Posterior vena cava (tissue), 2 donors: Measurements from ENCODE around the gene NCAM1. TPM values are rescaled to one million over a fixed set of nuclear protein-coding genes. Genes with fewer than 3 reads are reported as not detected.

Source experiments
- DNase-seq: peaks from one replicate; pipeline ENCODE4 v3.0.0-alpha.2; 2020; ENCODE audit warnings: low spot score
- intact Hi-C, 2 donors: fragments of 100-400 bp; cut with DNase I; formaldehyde crosslinking; loops; one replicate each; pipeline versions ENCODE4 v1.14.1 to v1.14.2; 2022 to 2023
- total RNA-seq, 2 donors: library from RNA; stranded (reverse); fragmentation: NEBNext Ultra II Directional; extraction: Animal tissue kit (Norgen Biotek cat#: 25700); gene quantifications; one replicate each; pipeline ENCODE4 v1.2.1, GENCODE V29; 2021
- donor health status: DM: yes; HTN: yes; CAD: no.
- donor health status: DM: yes; HTN: yes; CAD: no.

Gene NCAM1
- total RNA-seq, 2 donors from 2014 or later: 76.8 to 134 TPM

DNA sequence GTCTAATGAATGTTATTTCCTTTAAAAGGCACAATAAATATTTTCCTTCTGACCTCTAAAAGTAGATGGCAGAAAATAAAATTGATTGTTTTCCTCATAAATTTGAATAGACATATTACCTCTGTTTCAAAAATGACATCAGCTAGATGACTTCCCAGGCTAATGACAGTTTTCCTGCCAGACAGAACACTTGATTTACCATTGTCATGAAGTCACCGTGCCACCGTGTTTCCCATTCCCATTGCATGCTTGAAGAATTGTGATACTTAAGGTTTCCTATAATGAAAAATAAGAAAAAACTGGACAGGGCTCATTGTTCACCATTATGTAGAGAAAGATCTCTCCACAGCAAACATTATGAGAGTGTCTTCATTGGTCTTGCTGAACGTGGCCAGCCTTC is 151.1 kb downstream of the NCAM1 start:
- intact Hi-C loops: loop anchor here in 1 of 2 donors (10.0 kb wide), 1 partner anchor 318 kb away; no protein-coding TSS in a partner anchor
- no peak for DNase-seq

DNA sequence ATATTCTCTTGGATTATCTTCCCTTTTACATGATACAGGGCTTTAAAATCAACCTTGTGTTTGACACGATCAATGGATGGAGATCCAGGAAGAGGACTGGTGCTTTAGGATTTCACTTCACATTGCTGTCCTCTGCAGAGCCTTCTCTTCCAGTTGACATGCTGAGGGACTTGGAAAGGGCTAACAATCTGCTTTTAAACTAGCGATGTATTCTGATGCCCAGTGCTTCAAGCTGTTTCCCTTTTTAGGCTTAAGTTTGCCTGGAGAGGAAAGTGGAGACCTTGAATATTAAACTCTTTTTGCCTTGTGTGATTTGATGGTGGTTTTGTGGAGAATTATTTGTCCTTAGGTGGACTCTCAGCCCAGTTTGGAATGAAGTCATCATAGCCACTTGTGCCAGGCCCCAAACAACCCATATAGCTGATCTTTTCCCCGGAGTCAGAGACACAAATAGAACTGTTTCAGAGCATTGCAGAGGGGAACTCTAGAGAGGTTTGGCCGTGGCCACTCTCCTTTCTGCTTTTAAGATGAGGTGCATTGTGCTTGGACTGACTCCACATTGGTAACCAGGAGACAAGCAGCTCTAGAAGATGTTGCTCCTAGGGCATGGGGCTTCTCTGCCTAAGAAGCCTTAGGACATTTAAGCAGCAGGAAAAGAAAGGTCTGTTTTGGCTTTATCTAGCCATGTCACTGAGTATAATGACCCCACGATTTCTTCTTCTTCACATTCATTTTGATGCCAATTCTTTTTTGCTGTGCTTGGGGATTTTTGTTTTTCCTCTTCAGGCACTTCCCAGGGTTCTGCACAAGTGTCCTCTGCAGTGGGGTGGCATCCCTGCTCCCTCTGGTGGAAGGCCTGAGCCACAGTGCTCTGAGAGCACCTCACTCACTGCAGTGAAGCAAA is 152.8 kb downstream of the NCAM1 start:
- intact Hi-C loops: loop anchor here in 1 of 2 donors (10.0 kb wide), 1 partner anchor 319 kb away; no protein-coding TSS in a partner anchor
- peak; percentile 80 for DNase-seq

DNA sequence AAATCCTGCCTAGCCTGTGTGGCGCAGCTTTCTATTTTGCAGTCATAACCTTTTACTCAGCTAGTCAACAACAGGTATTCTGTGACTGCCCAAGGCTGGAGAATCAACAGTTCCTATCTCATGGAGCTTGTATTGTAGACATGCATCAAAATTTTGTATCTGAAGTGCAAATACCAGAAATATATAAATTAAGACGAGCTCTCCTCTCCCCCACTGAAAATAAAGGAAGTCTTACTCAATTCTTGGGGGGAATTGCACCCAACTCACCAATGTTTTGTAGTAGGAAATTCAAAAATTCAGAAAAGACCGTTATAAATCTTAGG is 153.4 kb downstream of the NCAM1 start:
- DNase-seq: no peak

GRCh38 chr11:113118104-113118503 is 156.9 kb downstream of the NCAM1 start:
- intact Hi-C loops: loop anchor here in 1 of 2 donors (10.0 kb wide), 1 partner anchor 323 kb away; no protein-coding TSS in a partner anchor
- DNase-seq: no peak

More for the DNA sequence above, 153.4 kb downstream of the NCAM1 start:
- intact Hi-C loops: loop anchor here in 1 of 2 donors (10.0 kb wide), 1 partner anchor 320 kb away; no protein-coding TSS in a partner anchor

GRCh38 chr11:113119074-113119473 is 157.9 kb downstream of the NCAM1 start:
- intact Hi-C loops: loop anchor here (1.0 to 10.0 kb wide), 2 partner anchors 29 to 324 kb away; no protein-coding TSS in a partner anchor
- no peak for DNase-seq

GRCh38 chr11:113119966-113120736 is 158.9 kb downstream of the NCAM1 start:
- intact Hi-C loops: loop anchor here (1.0 to 10.0 kb wide), 2 partner anchors 28 to 325 kb away; no protein-coding TSS in a partner anchor
- no peak for DNase-seq

GRCh38 chr11:113121746-113122145 is 160.5 kb downstream of the NCAM1 start:
- intact Hi-C loops: no loop called here
- DNase-seq: no peak

DNA sequence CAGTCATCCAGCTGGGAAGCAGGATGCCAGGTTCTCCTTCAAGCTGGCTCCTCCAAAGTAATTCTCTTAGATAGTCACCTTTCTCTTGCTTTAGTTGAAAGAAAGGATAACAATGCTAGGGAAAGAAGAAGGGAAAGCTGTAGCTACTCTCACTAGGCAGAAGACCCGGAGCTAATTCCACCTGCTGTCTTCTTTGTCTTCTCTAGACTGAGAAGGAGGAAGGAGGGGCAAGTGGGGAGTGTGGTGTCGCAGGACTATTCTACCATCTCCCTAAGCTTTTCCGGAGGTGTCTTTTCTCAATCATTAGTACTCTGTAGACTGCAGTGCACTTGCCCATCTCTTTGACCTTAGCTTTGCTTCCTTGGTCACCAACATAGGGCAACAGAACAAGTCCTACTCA is 162.8 kb downstream of the NCAM1 start:
- intact Hi-C loops: no loop called here
- no peak for DNase-seq

- no peak for DNase-seq
- intact Hi-C loops: no loop called here
These were observed 163.4 kb downstream of the NCAM1 start for GRCh38 chr11:113124578-113124977.

- no peak for DNase-seq
- intact Hi-C loops: no loop called here
These were observed 168.2 kb downstream of the NCAM1 start for GRCh38 chr11:113129261-113129992.

DNA sequence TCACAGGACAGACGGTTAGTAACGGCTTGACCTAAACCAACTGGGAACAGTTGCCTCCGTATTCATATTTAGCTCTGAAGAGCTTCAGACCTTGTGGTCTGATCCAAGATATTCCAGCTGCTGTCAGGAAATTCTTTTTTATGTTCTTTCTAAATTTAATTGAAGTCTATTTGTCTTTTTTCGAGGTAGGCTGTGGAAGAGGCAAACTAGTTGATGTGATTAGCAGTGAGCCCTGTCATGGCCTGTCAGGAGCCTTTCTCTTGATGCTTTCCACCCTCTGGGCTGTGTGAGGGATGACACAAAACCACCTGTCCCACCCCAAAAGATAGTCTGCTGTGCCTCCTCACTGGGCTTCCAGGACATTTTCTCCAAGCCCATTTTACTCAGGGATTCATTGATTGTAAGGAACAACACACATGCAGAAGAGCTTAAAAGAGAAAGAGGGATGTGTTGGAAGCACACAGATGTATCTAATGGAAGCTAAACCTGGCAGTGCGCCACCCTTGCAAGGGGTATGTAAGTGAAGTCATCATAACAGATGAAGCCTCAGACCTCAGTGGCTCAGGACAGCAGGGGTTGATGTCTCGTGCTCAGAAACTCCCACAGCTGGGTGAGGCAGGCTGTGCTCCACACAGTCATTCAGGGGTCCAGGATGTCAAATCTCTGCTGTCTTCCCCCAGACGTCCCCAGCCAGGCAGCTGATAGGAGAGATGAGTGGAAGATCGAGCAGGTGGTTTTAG is 170.0 kb downstream of the NCAM1 start:
- intact Hi-C loops: no loop called here

DNA sequence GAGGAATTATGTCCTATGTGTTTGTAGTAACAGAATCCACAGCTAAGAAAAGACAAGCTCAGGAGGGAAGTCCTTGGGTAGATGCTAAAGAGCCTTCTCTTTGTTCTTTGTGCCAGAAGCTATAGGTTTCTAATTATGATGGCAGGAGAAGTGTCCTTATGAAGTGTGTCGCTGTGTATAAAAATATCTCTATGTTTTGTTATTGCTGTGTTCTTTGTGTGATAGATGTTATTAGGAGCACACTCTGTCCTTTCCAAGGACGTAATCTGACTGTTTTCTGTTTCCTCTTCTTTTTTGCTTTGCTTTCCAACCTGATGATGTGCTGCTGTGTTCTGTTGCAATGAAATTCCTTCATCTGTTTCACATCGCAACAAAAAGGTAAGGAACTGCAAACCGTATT is 171.9 kb downstream of the NCAM1 start:
- DNase-seq: no peak
- intact Hi-C loops: no loop called here

More for the DNA sequence above, 170.0 kb downstream of the NCAM1 start:
- DNase-seq: no peak

DNA sequence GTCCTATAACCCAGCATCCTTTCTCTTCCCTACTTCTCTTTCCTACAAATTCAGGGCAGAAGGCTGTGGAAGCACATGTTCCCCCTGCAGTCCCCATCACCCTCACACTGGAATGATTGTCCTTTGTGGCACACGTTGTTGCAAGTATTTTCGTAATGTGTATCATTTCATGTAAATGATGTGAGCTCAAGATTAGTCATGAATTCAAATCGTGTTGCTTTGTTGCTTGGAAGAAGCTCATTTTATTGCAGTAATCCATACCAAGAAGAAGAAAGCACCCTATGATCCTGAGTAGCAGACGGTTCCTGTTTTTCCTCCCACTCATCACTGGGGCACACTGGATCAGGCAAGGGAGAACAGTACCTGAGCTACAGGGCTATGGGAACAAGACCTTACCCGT is 173.4 kb downstream of the NCAM1 start:
- intact Hi-C loops: no loop called here
- no peak for DNase-seq

- no peak for DNase-seq
- intact Hi-C loops: no loop called here
These were observed 176.7 kb downstream of the NCAM1 start for GRCh38 chr11:113137713-113138529.

DNA sequence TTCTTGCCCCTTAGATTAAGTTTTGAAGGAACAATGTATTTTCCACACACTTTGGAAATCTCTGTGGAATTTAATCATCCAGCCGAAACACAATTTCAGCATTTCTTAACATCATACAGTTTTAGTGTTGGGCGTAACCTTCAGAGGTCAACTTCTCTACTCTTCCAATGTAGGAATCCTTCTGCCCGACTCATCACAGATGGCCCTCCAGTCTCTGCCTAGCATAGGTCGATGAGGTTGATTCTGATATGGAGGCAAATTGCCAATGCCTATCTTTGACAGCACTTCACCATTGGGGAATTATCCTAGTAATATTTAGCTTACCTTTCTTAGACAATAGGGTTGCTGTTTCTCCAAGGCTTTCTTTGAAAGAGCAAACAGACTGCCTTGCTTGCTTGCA is 177.5 kb downstream of the NCAM1 start:
- no peak for DNase-seq
- intact Hi-C loops: no loop called here

GRCh38 chr11:113141010-113141409 is 179.8 kb downstream of the NCAM1 start:
- intact Hi-C loops: no loop called here
- DNase-seq: no peak

DNA sequence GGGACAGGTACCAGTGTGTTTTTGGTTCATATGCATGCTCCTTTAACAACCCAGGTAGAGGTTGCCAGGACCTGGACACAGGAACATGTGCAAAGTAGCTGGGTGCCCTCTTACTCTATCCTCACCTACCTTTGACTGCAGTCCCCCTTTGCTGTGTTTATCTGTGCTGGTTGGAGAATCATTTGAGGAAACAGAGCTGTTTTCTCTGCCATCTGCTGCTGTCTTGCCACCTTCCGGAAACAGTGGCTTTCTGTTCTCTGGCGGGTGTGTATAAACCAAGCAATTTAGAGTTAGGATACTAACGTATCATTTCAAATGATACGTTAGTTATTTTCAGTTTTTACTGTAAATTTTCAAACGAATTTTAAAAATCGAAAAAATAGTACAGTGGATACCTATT is 181.3 kb downstream of the NCAM1 start:
- intact Hi-C loops: no loop called here
- DNase-seq: no peak

GRCh38 chr11:113147249-113147648 is 186.0 kb downstream of the NCAM1 start:
- intact Hi-C loops: no loop called here
- no peak for DNase-seq
